Measurements from ENCODE around the gene CHD6.

CHD6 gene

DNA sequence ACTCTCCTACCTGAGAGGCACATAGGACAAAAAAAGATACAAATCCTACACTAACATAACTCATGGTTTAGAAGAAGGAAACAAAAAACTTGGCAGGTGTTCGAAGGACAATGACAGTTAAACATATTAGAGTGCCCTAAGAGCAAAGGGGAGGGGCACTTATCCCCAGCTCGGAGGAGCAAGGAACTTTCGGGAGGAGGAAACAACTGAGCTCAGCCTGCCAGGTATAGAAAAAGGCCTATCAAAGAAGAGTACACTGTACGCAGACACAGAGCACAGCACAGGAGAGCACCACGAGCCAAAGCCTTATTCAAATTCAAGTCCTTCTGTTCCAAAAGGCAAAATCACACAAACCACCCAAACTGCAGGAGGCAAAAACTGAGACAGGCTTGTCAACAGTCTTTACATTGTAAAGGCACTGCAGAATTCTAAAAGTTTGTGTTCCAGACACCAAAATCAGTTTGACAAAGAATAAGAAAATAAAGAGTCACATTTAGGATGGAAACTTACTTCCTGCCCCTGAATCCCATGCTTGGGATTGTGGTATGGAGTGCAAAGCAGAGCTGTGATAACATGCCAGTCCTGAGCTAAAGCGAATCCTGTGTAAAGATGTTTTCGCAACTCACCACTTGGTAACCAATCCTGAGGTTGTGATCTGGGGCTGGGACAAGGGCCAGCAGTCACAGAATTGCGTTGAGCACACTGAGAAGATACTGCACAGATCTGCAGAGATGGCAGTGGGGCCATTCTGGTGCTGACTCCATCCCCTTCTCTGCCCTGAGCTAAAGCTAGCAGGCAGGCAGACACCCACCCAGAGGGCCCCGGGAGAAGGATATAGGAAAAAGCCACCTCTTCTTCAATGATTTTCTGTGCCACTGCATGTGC lies 108.6 kb downstream of the CHD6 start:
- TF ChIP-seq, protein P1, sequence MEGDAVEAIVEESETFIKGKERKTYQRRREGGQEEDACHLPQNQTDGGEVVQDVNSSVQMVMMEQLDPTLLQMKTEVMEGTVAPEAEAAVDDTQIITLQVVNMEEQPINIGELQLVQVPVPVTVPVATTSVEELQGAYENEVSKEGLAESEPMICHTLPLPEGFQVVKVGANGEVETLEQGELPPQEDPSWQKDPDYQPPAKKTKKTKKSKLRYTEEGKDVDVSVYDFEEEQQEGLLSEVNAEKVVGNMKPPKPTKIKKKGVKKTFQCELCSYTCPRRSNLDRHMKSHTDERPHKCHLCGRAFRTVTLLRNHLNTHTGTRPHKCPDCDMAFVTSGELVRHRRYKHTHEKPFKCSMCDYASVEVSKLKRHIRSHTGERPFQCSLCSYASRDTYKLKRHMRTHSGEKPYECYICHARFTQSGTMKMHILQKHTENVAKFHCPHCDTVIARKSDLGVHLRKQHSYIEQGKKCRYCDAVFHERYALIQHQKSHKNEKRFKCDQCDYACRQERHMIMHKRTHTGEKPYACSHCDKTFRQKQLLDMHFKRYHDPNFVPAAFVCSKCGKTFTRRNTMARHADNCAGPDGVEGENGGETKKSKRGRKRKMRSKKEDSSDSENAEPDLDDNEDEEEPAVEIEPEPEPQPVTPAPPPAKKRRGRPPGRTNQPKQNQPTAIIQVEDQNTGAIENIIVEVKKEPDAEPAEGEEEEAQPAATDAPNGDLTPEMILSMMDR (IDR thresholded peaks at IDR 0.05; ENCODE audit: borderline replicate concordance, control extremely low read depth, extremely low read depth, insufficient read depth, missing control alignments), result no peak
- DNase-seq (ENCODE audit: low spot score), result no peak
- in situ Hi-C loops (cut with MboI; ENCODE audit: low sequenced_read_pairs, unreplicated experiment), result no loop called here

GRCh38 chr20:41508335-41508734 lies 109.8 kb downstream of the CHD6 start:
- in situ Hi-C loops (cut with MboI; ENCODE audit: low sequenced_read_pairs, unreplicated experiment), result no loop called here
- TF ChIP-seq, protein P1 (IDR thresholded peaks at IDR 0.05; ENCODE audit: borderline replicate concordance, control extremely low read depth, extremely low read depth, insufficient read depth, missing control alignments), result no peak
- DNase-seq (ENCODE audit: low spot score), result no peak

DNA sequence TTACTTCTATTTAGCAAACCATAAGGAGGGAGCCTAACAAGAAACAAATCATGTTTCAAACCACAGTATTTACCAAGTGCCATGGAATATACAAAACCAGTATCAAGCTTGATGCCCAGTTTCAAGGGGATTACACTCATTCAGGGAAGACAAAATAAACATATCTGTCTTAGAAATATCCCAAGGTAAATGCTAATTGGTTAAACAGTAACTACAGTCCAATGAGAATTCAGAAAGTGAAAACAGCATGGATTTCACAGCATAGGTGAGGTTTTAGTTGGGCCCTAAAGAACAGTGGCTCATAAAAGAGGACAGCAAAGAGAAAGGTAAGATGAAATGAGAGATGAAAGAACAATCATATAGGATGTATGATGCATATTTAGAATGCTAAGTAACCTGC lies 110.3 kb downstream of the CHD6 start:
- TF ChIP-seq, protein P1 (IDR thresholded peaks at IDR 0.05; ENCODE audit: borderline replicate concordance, control extremely low read depth, extremely low read depth, insufficient read depth, missing control alignments), result no peak
- no peak for DNase-seq (ENCODE audit: low spot score)
- in situ Hi-C loops (cut with MboI; ENCODE audit: low sequenced_read_pairs, unreplicated experiment), result no loop called here

GRCh38 chr20:41507436-41507835 lies 110.7 kb downstream of the CHD6 start:
- no peak for DNase-seq (ENCODE audit: low spot score)
- in situ Hi-C loops (cut with MboI; ENCODE audit: low sequenced_read_pairs, unreplicated experiment), result no loop called here
- TF ChIP-seq, protein P1 (IDR thresholded peaks at IDR 0.05; ENCODE audit: borderline replicate concordance, control extremely low read depth, extremely low read depth, insufficient read depth, missing control alignments), result no peak

- TF ChIP-seq, protein P1 (IDR thresholded peaks at IDR 0.05; ENCODE audit: borderline replicate concordance, control extremely low read depth, extremely low read depth, insufficient read depth, missing control alignments), result no peak
- no peak for DNase-seq (ENCODE audit: low spot score)
- in situ Hi-C loops (cut with MboI; ENCODE audit: low sequenced_read_pairs, unreplicated experiment), result no loop called here
Measured at GRCh38 chr20:41506192-41506915, 111.8 kb downstream of the CHD6 start.

DNA sequence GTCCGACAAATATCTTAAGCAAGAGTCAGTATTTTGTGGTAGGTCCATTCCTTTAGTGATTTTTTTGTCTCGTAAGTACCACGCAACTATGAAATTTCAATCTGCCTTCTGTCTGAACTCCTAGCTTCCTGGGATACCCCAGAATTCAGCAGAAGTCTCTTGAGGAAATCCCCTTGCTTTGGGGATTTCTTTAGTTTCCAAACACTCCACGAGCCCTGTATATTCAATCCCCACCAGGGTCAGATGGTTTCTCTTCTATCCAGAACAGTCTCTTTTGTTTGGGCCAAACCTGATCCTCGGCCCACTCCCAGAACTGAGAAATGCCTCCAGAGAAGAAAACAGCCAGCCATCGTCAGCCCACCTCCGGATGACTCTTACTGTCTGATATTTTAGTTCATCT lies 113.0 kb downstream of the CHD6 start:
- in situ Hi-C loops (cut with MboI; ENCODE audit: low sequenced_read_pairs, unreplicated experiment), result no loop called here
- no peak for DNase-seq (ENCODE audit: low spot score)
- TF ChIP-seq, protein P1 (IDR thresholded peaks at IDR 0.05; ENCODE audit: borderline replicate concordance, control extremely low read depth, extremely low read depth, insufficient read depth, missing control alignments), result no peak

Data from GM13976 (cell line).